ENCODE results near the gene WDR62. TPM values are rescaled to one million over a fixed set of nuclear protein-coding genes. Genes with fewer than 3 reads are reported as not detected.
"Not testable (repeated sequence)": the region's sequence is repeated elsewhere in the genome, so short reads cannot be mapped to it uniquely, and the experiment has no call there.

WDR62 gene
- total RNA-seq, 1 experiment from 2014 or later, result 29.6 TPM

GRCh38 chr19:36121486-36122124, 66.9 kb downstream of the WDR62 start:
- intact Hi-C loops (cut with micrococcal nuclease; ENCODE audit: unreplicated experiment), result no loop called here
- Mint-ChIP-seq H3K36me3 (ENCODE audit: insufficient read depth, unreplicated experiment) (peaks cover 89% of the 10 kb centered on the region), H3K27ac (ENCODE audit: unreplicated experiment) (no peak overlapping the region), H3K27me3 (ENCODE audit: unreplicated experiment) (no peaks in the 10 kb centered on the region), H3K4me3 (ENCODE audit: low read depth, unreplicated experiment) (no peak overlapping the region), H3K4me1 (ENCODE audit: low read depth, unreplicated experiment) (peaks cover 8% of the 10 kb centered on the region), H3K9me3 (ENCODE audit: low read depth, unreplicated experiment) (no peaks in the 10 kb centered on the region)
- CTCF ChIA-PET, result no interaction called here
- DNase-seq, result no peak
- no peak for TF ChIP-seq CTCF (IDR thresholded peaks at IDR 0.05; ENCODE audit: unreplicated experiment)
- BruUV-seq (replicated peaks), result no TSS peak

- no TSS peak for BruUV-seq (replicated peaks)
- no peak overlapping the region for H3K27ac Mint-ChIP-seq (ENCODE audit: unreplicated experiment)
- no peaks in the 10 kb centered on the region for H3K9me3 Mint-ChIP-seq (ENCODE audit: low read depth, unreplicated experiment)
- CTCF ChIA-PET, result interaction anchor here (0.5 kb wide), 1 partner anchor 51 kb away, joined by 3 read pairs; no protein-coding TSS in a partner anchor
- H3K27me3 Mint-ChIP-seq (ENCODE audit: unreplicated experiment), result no peaks in the 10 kb centered on the region
- DNase-seq, result no peak
- H3K4me1 Mint-ChIP-seq (ENCODE audit: low read depth, unreplicated experiment), result peaks cover 8% of the 10 kb centered on the region
- no peak for TF ChIP-seq CTCF (IDR thresholded peaks at IDR 0.05; ENCODE audit: unreplicated experiment)
- no peak overlapping the region for H3K4me3 Mint-ChIP-seq (ENCODE audit: low read depth, unreplicated experiment)
- peaks cover 75% of the 10 kb centered on the region for H3K36me3 Mint-ChIP-seq (ENCODE audit: insufficient read depth, unreplicated experiment)
- intact Hi-C loops (cut with micrococcal nuclease; ENCODE audit: unreplicated experiment), result no loop called here
Observed at GRCh38 chr19:36125557-36125956, 70.9 kb downstream of the WDR62 start.

DNA sequence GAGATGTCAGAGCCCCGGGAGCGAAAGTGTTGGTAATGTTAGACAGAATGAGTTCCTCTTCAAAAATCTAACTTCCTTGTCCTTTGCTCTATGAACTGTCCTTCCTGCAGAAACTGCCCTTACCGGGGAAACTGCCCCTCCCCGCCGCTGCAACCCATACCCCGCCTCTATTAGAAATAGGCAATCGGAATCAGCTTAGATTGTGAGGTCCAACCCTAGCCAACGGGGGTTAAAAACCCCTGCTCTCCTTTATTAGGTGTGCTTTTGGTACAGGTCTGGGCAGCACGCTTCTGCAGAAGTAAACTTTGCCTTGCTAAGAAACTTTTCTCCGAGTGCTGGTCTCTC, 73.7 kb downstream of the WDR62 start:
- H3K27me3 Mint-ChIP-seq (ENCODE audit: unreplicated experiment), result no peaks in the 10 kb centered on the region
- intact Hi-C loops (cut with micrococcal nuclease; ENCODE audit: unreplicated experiment), result no loop called here
- H3K36me3 Mint-ChIP-seq (ENCODE audit: insufficient read depth, unreplicated experiment), result peaks cover 63% of the 10 kb centered on the region
- H3K27ac Mint-ChIP-seq (ENCODE audit: unreplicated experiment), result peak overlapping the region; percentile 81
- CTCF ChIA-PET, result interaction anchor here (0.6 to 1.9 kb wide), 10 partner anchors 8 to 400 kb away, joined by 3 to 19 read pairs (median 8); partner anchors contain the start of genes CAPNS1, POLR2I, TBCB and ZNF146
- TSS peak; percentile 93 for BruUV-seq (replicated peaks)
- no peaks in the 10 kb centered on the region for H3K9me3 Mint-ChIP-seq (ENCODE audit: low read depth, unreplicated experiment)
- peaks cover 30% of the 10 kb centered on the region for H3K4me1 Mint-ChIP-seq (ENCODE audit: low read depth, unreplicated experiment)
- no peak for TF ChIP-seq CTCF (IDR thresholded peaks at IDR 0.05; ENCODE audit: unreplicated experiment)
- H3K4me3 Mint-ChIP-seq (ENCODE audit: low read depth, unreplicated experiment), result peak overlapping the region; percentile 79
- DNase-seq, result peak; percentile 38

- CTCF ChIA-PET; H3K4me3 Mint-ChIP-seq (ENCODE audit: low read depth, unreplicated experiment); BruUV-seq (replicated peaks); DNase-seq; H3K27me3 Mint-ChIP-seq (ENCODE audit: unreplicated experiment); intact Hi-C loops (cut with micrococcal nuclease; ENCODE audit: unreplicated experiment); H3K9me3 Mint-ChIP-seq (ENCODE audit: low read depth, unreplicated experiment): not testable (repeated sequence)
- H3K36me3 Mint-ChIP-seq (ENCODE audit: insufficient read depth, unreplicated experiment), result peaks cover 55% of the 10 kb centered on the region
- H3K27ac Mint-ChIP-seq (ENCODE audit: unreplicated experiment), result peak overlapping the region; percentile 93
- H3K4me1 Mint-ChIP-seq (ENCODE audit: low read depth, unreplicated experiment), result peaks cover 50% of the 10 kb centered on the region
Observed at GRCh38 chr19:36131221-36131620, 76.5 kb downstream of the WDR62 start.

DNA sequence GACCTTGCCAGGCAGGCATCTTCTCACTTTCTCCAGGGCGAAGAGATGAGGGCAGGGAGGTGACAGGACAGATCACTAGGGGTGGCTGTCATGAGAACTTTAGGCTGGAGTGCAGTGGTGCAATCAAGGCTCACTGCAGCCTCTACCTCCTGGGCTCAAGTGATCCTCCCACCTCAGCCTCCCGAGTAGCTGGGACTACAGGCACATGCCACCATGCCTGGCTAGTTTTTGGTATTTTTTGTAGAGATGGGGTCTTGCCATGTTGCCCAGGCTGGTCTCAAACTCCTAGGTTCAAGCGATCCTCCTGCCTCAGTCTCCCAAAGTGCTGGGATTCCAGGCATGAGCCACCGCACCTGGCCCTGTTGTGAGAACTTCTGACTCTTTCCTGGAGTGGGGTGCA, 80.2 kb downstream of the WDR62 start:
- H3K27me3 Mint-ChIP-seq (ENCODE audit: unreplicated experiment); BruUV-seq (replicated peaks); H3K4me3 Mint-ChIP-seq (ENCODE audit: low read depth, unreplicated experiment); H3K9me3 Mint-ChIP-seq (ENCODE audit: low read depth, unreplicated experiment); intact Hi-C loops (cut with micrococcal nuclease; ENCODE audit: unreplicated experiment); DNase-seq: not testable (repeated sequence)
- H3K36me3 Mint-ChIP-seq (ENCODE audit: insufficient read depth, unreplicated experiment), result peaks cover 57% of the 10 kb centered on the region
- H3K27ac Mint-ChIP-seq (ENCODE audit: unreplicated experiment), result peak overlapping the region; percentile 88
- H3K4me1 Mint-ChIP-seq (ENCODE audit: low read depth, unreplicated experiment), result peaks cover 52% of the 10 kb centered on the region
- CTCF ChIA-PET, result interaction anchor here (0.7 kb wide), 1 partner anchor 30 kb away, joined by 5 read pairs; no protein-coding TSS in a partner anchor
